Ovary (tissue), 9 donors: ENCODE data around the gene RGS6. TPM values are rescaled to one million over a fixed set of nuclear protein-coding genes. Genes with fewer than 3 reads are reported as not detected.

Source experiments
- DNase-seq, 5 donors: peaks; one replicate each; pipeline ENCODE4 v3.0.0-alpha.2; 2019 to 2020
- H3K27ac ChIP-seq, 2 donors: fragments of 200-600 bp; one replicate each; pipeline versions ENCODE4 v1.5.1 to v1.8.0; 2019 to 2022
- H3K27me3 ChIP-seq: fragments of 200-600 bp; one replicate; pipeline ENCODE4 v1.8.0; 2022
- H3K36me3 ChIP-seq: fragments of 200-600 bp; sonication (generic); one replicate; pipeline ENCODE4 v1.5.1; 2019
- H3K4me1 ChIP-seq: one replicate; pipeline ENCODE4 v1.8.1; 2013; ENCODE audit warnings: mild to moderate bottlenecking, moderate library complexity; ENCODE audit not compliant: insufficient read depth
- H3K4me3 ChIP-seq: fragments of 200-600 bp; sonication (generic); one replicate; pipeline ENCODE4 v1.5.1; 2017
- H3K9me3 ChIP-seq, 2 donors: fragments of 200-600 bp in 1 of 2; sonication (generic) in 1 of 2; one replicate each; pipeline versions ENCODE4 v1.5.1 to v1.8.1; 2013 to 2019; ENCODE audit warnings: mild to moderate bottlenecking in 1 of 2, moderate library complexity in 1 of 2
- EP300 ChIP-seq: sonication (generic); formaldehyde crosslinking; IDR thresholded peaks from one replicate; pipeline ENCODE4 v1.6.1; 2017; ENCODE audit warnings: antibody characterized with exemption
- POLR2A ChIP-seq: fragments of 450-650 bp; IDR thresholded peaks from one replicate; pipeline ENCODE4 v1.6.1; 2017; ENCODE audit warnings: antibody characterized with exemption, mild to moderate bottlenecking, moderate library complexity
- WGBS, 3 donors: extraction: QIAGEN DNeasy Blood & Tissue Kit in 1 of 3; methylation state at CpG; one replicate each; pipeline versions ENCODE4 v1.1.5 to v1.1.7; 2013 to 2017; 5-methylcytosine and 5-hydroxymethylcytosine counted together
- intact Hi-C, 4 donors: fragments of 100-400 bp; cut with DNase I; formaldehyde crosslinking; loops; one replicate each; pipeline versions ENCODE4 v1.11.0 to v1.15.1; 2022 to 2023
- polyA plus RNA-seq, 2 donors: library from polyadenylated mRNA; stranded (reverse); fragments of 200-250 nt in 1 of 2; fragments of 350-450 nt in 1 of 2; fragmentation: Illumina TruSeq in 1 of 2; extraction: RNeasy Lipid Tissue Mini Kit (QIAGEN cat#74804) in 1 of 2; gene quantifications; one replicate each; pipeline ENCODE4 v1.2.3, GENCODE V29; 2013 to 2014
- total RNA-seq, 7 donors: library from RNA; depleted of rRNA in 2 of 7; stranded (reverse); fragments of >200 nt in 2 of 7; fragmentation: NEBNext Ultra II Directional in 3 of 7; extraction: Animal tissue kit (Norgen Biotek cat#: 25700) in 3 of 7; gene quantifications; one replicate each; pipeline versions ENCODE4 v1.1.0 to v1.2.4, GENCODE V29; 2016 to 2023
- TF ChIP-seq, protein P1 (sequence below), 3 donors: fragments of 450-650 bp in 2 of 3; fragments of 200-600 bp in 1 of 3; IDR thresholded peaks; one replicate each; pipeline versions ENCODE4 v1.5.1 to v1.8.0; 2016 to 2022; ENCODE audit warnings: antibody characterized with exemption in 3 of 3, mild to moderate bottlenecking in 1 of 3
- donor health status: DM: no; HTN: no; CAD: no; lungs with moderate emphysema.
- donor health status: DM: no; HTN: no; CAD: no.
- donor health status: Bipolar disorder and iron deficiency.
- donor health status: DM: yes; HTN: yes; CAD: no.
- donor health status: DM: no; HTN: no; CAD: no.
- donor health status: DM: yes; HTN: yes; CAD: no.

Gene RGS6
- total and polyA plus RNA-seq, 9 donors = 0.53 to 6.9 (median 1.1) TPM

DNA sequence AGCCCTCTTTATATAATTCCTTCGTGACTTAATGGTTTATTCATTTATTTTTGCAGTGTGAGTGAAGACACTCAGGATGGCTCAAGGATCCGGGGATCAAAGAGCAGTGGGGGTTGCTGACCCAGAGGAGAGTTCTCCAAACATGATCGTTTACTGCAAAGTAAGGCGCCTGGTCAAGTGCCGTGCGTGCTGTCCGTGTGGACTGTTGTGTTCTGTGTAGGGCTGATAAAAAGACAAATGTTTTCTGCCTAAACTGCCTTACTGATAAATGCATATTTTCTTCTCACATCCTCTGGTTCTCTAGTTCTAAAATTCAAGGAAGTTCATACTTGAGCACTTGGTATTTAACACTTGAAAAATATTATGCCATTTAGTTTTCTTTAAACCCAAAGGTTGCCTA lies 32.5 kb downstream of the RGS6 start:
- H3K9me3 ChIP-seq = no peaks in the 10 kb centered on the region
- H3K36me3 ChIP-seq = no peaks in the 10 kb centered on the region
- WGBS, 3 donors = 16 to 49% (median 16%) methylated on average over 7 of the region's 7 CpGs
- intact Hi-C loops = no loop called here
- TF ChIP-seq EP300 = no peak
- TF ChIP-seq POLR2A = no peak
- TF ChIP-seq, protein P1, sequence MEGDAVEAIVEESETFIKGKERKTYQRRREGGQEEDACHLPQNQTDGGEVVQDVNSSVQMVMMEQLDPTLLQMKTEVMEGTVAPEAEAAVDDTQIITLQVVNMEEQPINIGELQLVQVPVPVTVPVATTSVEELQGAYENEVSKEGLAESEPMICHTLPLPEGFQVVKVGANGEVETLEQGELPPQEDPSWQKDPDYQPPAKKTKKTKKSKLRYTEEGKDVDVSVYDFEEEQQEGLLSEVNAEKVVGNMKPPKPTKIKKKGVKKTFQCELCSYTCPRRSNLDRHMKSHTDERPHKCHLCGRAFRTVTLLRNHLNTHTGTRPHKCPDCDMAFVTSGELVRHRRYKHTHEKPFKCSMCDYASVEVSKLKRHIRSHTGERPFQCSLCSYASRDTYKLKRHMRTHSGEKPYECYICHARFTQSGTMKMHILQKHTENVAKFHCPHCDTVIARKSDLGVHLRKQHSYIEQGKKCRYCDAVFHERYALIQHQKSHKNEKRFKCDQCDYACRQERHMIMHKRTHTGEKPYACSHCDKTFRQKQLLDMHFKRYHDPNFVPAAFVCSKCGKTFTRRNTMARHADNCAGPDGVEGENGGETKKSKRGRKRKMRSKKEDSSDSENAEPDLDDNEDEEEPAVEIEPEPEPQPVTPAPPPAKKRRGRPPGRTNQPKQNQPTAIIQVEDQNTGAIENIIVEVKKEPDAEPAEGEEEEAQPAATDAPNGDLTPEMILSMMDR (IDR thresholded peaks at IDR 0.05) = no peak
- H3K4me3 ChIP-seq = no peak overlapping the region
- DNase-seq = no peak
- no peak overlapping the region for H3K27ac ChIP-seq
- no peaks in the 10 kb centered on the region for H3K27me3 ChIP-seq
- peaks cover 1% of the 10 kb centered on the region for H3K4me1 ChIP-seq

DNA sequence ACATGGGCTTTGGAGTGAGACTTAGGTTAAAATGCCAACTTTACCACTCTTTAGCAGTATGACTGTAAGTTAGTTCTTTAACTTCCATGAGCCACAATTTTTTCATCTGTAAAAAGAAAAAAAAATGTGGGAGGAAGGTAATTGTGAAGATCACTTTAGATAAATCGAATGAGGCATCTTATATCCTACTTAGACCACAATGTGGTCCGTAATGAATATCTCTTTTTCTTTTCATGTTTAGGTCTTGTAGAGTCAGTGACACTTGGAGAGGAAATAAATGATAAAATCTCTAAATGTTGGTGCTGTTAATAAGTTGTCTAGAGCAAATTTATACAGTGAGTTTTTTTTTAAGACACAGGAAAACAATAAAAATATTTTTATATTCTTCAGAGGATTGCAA lies 34.3 kb downstream of the RGS6 start:
- no peak for TF ChIP-seq EP300
- no peak for TF ChIP-seq POLR2A
- TF ChIP-seq, protein P1 (IDR thresholded peaks at IDR 0.05) = no peak
- no peak overlapping the region for H3K27ac ChIP-seq
- 72 to 84% (median 82%) methylated on average over 2 of the region's 2 CpGs for WGBS, 3 donors
- H3K27me3 ChIP-seq = no peaks in the 10 kb centered on the region
- H3K4me3 ChIP-seq = no peak overlapping the region
- H3K36me3 ChIP-seq = no peaks in the 10 kb centered on the region
- no peaks in the 10 kb centered on the region for H3K9me3 ChIP-seq
- H3K4me1 ChIP-seq = no peaks in the 10 kb centered on the region
- no peak for DNase-seq
- intact Hi-C loops = no loop called here

GRCh38 chr14:71967704-71968103 lies 35.5 kb downstream of the RGS6 start:
- Histone ChIP-seq H3K27ac (no peak overlapping the region), H3K4me3 (no peak overlapping the region), H3K36me3 (no peaks in the 10 kb centered on the region), H3K27me3 (no peaks in the 10 kb centered on the region), H3K4me1 (no peaks in the 10 kb centered on the region), H3K9me3 (no peaks in the 10 kb centered on the region)
- TF ChIP-seq EP300 (no peak), POLR2A (no peak)
- TF ChIP-seq, protein P1 (IDR thresholded peaks at IDR 0.05) = no peak
- DNase-seq = no peak
- intact Hi-C loops = no loop called here
- WGBS, 3 donors = 68 to 70% (median 69%) methylated on average over 1 of the region's 1 CpG

GRCh38 chr14:71970272-71970671 lies 38.0 kb downstream of the RGS6 start:
- DNase-seq = no peak
- H3K4me1 ChIP-seq = no peaks in the 10 kb centered on the region
- H3K27ac ChIP-seq = no peak overlapping the region
- intact Hi-C loops = no loop called here
- no peaks in the 10 kb centered on the region for H3K36me3 ChIP-seq
- no peaks in the 10 kb centered on the region for H3K9me3 ChIP-seq
- WGBS, 3 donors = 66 to 73% (median 67%) methylated on average over 3 of the region's 3 CpGs
- no peak overlapping the region for H3K4me3 ChIP-seq
- TF ChIP-seq POLR2A (no peak), EP300 (no peak)
- TF ChIP-seq, protein P1 (IDR thresholded peaks at IDR 0.05) = no peak
- no peaks in the 10 kb centered on the region for H3K27me3 ChIP-seq
